ENCODE results near the gene ASS1.
A peak's percentile ranks its signal among the peaks of the same experiment; 100 is the strongest.

The ASS1 gene

DNA sequence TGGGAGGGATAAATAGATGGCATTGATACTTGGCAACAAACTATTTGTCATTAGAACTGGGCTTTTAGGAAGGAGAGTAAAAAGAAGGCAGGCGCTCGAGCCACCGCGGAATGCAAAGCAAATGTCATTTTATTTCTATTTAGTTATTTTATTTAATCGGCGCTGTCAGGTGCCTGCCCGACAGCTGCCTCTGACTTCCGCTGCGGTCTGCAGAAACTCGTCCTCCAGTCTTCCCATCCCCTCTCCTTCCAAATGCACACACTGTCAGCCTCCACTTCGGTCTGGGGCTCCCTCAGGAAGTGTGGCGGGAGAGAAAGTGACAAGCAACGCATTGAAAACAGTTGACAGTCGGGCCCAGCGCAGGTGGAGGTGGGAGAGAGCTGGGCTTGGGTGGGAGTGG, 29.3 kb downstream of the ASS1 start:
- no peak for DNase-seq (ENCODE audit: low spot score)

DNA sequence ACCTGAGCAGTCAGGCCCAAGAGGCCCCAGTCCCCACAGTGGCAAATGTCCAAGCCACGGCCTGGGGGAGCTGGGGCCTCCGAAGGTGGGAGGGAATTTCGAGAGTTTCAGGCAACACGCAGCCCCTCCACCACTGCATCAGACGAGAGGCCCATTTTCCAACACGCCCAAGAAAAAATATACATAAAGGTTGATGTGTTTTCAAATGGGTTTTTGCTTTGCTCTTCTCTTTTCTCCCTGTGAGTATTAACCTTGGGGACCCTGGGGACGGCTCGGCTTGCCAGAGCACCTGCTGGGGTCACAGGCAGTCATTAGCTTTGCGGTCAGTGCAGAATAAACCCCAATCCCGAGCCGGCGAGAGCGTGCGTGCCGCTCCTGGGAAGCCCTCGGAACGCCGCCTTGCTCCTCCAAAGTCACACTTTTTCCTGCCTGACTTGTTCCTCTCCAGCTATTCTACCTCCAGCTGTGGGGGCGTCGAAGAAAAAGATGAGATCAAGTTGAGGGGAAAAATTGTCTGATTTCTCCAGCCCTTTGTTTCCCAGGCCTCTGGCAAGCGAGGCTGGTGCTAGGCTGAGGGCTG, 31.5 kb downstream of the ASS1 start:
- DNase-seq (ENCODE audit: low spot score) = no peak

DNA sequence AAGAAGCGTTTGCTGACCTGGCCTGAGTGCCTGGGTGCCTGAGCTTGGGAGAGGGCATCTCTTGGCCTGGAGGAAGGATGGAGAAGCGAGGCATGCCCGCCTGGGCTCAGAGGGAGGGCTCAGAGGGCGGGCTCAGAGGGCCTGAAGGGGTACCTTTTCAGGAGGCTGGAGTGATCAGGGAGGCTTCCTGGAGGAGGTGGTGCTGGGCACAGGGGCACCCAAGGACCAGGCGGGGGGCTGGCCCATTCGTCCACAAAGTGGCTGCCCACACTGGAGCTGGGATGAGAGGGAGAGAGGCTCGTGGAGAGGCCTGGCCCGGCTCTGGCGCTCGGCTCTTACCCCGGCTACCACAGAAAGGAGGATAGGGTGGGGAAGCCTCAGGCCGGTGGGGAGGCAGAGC, 32.8 kb downstream of the ASS1 start:
- no peak for DNase-seq (ENCODE audit: low spot score)

GRCh38 chr9:130478152-130478551, 33.4 kb downstream of the ASS1 start:
- no peak for DNase-seq (ENCODE audit: low spot score)

GRCh38 chr9:130478736-130479575, 34.2 kb downstream of the ASS1 start:
- DNase-seq (ENCODE audit: low spot score) = no peak

DNA sequence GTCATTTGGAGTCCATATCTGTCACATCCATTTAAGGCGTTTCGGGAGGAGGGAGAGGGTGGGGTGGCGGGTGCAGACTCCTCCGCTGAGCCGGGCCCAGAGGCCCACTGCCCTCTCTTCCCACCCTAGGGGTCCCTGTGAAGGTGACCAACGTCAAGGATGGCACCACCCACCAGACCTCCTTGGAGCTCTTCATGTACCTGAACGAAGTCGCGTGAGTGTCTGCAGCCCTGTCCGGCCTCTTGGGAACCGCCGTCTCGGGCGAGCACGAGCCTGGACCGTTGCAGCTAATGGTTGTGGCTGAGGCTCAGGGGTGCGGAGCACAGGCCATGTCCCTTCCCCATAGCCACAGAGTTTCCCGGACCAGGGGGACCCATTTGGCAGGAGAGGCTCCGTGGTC, 34.8 kb downstream of the ASS1 start:
- DNase-seq (ENCODE audit: low spot score) = no peak

DNA sequence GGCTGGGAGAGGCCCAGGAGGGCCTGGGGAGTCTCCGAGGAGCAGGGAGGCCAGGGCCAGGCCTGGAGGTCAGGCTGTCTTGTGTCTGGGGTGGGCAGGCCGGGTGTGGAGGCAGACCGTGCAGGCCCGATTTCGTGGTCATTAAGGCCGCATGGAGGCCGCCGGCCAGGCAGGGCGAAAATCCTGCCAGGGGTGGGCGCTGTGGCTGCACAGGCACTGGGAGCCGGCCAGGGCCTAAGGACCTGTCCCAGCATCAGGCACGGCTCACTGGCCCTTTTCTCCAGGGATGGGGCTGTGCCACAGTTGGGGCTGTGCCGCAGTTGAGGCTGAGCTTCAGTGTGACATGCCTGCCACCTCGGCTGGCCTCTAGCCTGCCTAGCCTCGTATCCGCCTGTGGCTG, 35.9 kb downstream of the ASS1 start:
- DNase-seq (ENCODE audit: low spot score) = peak; percentile 6

GRCh38 chr9:130482463-130482862, 37.7 kb downstream of the ASS1 start:
- no peak for DNase-seq (ENCODE audit: low spot score)

DNA sequence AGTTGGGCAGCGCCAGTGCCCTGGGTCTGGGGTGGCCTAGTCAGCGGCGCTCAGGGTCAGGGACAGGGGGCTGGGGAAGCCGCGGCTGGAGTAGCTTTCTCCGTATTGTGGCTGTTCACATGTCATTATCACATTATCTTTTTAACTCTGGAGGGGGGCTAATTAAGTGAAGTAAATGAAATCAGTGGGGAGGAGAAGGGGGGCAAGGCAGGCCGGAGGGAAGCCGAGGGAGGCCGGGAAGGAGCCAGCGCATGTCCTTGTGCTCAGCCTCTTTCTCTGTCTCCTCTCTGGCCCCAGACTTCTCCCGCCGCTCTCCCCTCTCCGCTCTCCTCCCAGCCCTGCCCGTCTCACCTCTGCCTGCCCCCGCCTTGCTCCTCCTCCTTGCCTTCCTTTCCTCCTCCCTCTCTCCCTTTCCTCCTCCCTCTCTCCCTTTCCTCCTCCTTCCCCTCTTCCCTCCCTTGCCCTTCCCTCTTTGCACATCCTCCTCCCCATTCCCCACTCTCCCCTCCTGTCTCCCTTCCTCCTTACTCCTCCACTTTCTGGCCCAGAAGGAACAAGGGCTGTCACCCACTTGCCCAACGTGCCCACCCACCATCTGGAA, 38.7 kb downstream of the ASS1 start:
- no peak for DNase-seq (ENCODE audit: low spot score)

DNA sequence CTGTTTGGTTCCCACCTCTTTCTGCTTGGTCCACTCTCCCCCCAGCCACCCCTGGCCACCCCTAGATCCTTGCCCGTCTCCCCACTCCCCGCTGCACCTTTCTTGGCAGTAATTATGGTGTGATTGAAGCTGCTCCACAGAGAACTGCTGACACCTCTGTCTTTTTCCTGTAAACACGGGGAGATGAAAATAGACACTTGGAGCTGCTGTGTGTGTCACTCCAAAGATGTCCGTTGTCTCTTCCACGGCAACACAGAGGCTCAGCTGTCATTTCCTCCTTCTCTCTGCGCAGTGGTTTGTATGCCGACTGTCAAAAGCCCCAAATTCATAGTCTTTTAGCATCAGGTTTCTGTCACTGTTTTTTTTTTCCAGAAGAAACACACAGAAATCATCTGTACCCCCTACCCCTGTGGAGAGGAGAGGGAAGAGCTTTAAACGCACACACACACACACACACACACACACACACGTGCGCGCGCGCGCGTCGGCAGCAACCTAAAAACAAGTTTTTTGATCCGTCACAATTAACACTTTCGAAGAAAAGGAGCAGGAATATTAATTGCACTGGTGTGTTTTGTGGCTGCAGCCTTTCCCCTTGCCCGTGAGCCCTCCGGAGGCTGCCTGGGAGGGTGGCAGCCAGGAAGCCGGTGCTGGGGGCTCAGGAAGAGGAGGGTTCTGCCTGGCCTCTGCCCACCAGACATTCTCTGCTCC, 39.8 kb downstream of the ASS1 start:
- no peak for DNase-seq (ENCODE audit: low spot score)

- no peak for DNase-seq (ENCODE audit: low spot score)
Observed at GRCh38 chr9:130486103-130486502, 41.3 kb downstream of the ASS1 start.

- no peak for DNase-seq (ENCODE audit: low spot score)
Observed at GRCh38 chr9:130487500-130487899, 42.7 kb downstream of the ASS1 start.

- DNase-seq (ENCODE audit: low spot score) = no peak
Observed at GRCh38 chr9:130488621-130489330, 44.0 kb downstream of the ASS1 start.

GRCh38 chr9:130490981-130491380, 46.2 kb downstream of the ASS1 start:
- no peak for DNase-seq (ENCODE audit: low spot score)

DNA sequence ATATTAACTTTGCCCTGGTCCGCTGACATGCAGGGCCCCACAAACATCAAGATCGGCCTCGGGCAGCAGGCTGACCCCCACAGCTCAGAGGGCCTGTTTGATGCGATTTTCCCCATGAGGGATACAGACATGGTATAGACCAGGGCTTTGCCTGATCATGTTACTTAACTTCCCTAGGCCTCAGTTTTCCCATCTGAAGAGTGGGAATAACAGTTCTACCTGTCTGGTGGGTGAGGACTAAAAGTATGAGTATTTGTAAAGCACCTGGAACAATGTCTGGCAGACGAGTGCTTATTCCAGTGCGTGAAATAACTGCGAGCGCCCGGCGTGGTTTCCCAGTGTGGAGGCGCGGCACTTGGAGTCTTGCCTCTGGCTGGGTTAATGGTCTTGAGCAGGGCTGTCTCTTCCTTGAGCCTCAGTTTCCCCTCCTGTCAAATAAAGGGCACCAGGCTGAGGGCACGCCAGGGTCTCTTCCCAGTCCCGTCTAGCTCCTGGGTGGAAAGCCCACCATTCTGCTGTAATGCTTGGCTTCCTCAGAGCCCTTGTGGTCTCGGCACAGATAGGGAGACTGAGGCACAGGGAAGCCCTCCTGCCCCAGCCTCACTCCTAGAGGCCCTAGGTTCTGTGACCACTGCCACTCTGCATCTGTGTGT, 47.2 kb downstream of the ASS1 start:
- no peak for DNase-seq (ENCODE audit: low spot score)

DNA sequence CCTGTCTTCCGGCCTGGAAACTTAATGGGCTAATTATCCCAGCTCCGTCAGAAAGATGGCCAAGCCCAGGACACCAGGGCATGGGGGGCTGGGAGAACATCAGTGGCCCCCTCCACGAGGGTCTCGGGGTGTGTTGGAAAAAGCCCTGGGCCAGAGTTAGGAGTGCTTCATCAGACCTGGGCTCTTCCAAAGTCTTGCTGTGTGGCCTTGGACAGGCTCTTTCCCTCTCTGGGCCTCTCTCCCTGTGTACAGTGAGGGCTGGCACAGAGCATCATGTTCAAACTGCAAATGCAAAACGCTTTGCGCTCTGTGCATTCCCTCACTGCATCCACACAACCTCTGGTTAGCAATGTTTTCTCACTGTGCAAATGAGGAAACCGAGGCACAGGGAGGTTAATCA, 48.3 kb downstream of the ASS1 start:
- DNase-seq (ENCODE audit: low spot score) = no peak

DNA sequence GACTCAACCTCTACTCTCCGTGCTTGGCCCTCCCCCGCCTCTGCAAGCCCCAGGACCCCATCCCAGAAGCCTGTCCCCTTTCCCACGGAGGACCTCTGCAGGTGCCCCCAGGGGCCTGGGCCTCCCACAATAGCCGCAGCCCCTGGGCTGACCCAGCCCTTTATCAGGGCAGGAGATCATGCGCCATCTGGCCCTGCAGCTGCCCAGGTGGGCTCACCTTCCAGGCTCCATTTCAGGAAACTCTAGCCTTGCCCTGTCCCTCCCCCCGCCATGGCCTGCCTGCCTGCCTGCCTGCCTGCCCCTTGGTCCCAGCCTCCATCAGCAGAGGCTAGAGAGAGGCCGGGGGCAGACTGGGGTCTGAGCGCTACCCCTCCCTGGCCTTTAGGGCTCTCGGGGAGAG, 48.7 kb downstream of the ASS1 start:
- DNase-seq (ENCODE audit: low spot score) = no peak

DNA sequence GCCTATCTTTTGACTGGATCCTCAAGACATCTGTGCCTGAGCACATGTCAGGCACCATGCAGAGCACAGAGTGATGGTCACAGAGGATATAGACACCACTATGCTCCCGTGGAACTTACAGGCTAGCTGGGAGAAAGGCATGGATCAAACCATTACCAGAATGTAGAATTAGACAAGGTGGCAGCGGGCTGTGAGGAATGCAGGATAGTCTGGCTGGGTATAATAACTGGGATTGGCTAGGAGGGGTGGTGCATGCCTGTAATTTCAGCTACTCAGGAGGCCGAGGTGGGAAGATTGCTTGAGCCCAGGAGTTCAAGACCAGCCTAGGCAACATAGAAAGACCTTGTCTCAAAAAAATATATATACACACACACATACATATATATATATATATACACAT, 50.3 kb downstream of the ASS1 start:
- DNase-seq (ENCODE audit: low spot score) = no peak

DNA sequence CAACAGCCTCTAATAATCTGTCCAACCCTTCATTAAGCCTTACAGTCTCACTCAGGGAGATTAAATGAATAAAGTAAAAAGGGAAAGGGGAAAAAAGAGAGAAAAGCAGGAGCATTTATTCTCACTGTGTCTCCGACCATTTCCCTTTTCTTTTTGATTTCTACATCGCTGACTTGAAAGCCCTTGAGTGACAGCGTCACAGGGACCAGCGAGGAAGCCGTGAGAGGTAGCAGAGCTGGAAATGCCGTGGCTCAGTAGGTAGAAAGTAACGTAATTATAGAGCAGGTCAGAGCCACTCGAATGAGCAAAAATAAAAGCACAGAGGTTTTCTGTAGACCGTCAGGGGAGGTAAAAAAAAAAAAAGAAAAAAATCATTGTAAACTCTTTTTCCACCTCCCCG, 52.4 kb downstream of the ASS1 start:
- DNase-seq (ENCODE audit: low spot score) = no peak

GRCh38 chr9:130498298-130498917, 53.6 kb downstream of the ASS1 start:
- DNase-seq (ENCODE audit: low spot score) = no peak

Data from globus pallidus (tissue), 1 donor.